Panc1 (cell line): Measurements from ENCODE around the gene QKI.

ENCODE experiments used
- CTCF ChIP-seq: fragments of 450-650 bp; IDR thresholded peaks from 2 replicates; pipeline ENCODE4 v1.5.1; 2017; ENCODE audit warnings: mild to moderate bottlenecking
- POLR2AphosphoS5 ChIP-seq: IDR thresholded peaks from 2 replicates; pipeline ENCODE4 v1.6.1; 2012; ENCODE audit warnings: mild to moderate bottlenecking, low read depth, low read length, moderate library complexity
- REST ChIP-seq, 2 experiments: IDR thresholded peaks; 2 replicates each; pipeline ENCODE4 v1.6.1; 2011 to 2012; ENCODE audit warnings: low read depth in 2 of 2, control low read depth in 1 of 2, low read length in 1 of 2, mild to moderate bottlenecking in 1 of 2, moderate library complexity in 1 of 2; ENCODE audit not compliant: insufficient read depth in 1 of 2
- SIN3A ChIP-seq: IDR thresholded peaks from 2 replicates; pipeline ENCODE4 v1.6.1; 2012; ENCODE audit warnings: low read depth, mild to moderate bottlenecking, low read length, moderate library complexity, borderline replicate concordance; ENCODE audit not compliant: insufficient read depth

- TF ChIP-seq CTCF (no peak), SIN3A (no peak), POLR2AphosphoS5 (no peak), REST (IDR thresholded peaks at IDR 0.05; ENCODE audit: insufficient read depth in 1 of 2, low read depth in 2 of 2, low read length in 1 of 2) (no peak)
Observed at GRCh38 chr6:163460307-163460782, 45.8 kb downstream of the QKI start.
